COR-L47 (cell line): ENCODE results near the gene ABCA6.

Source experiments
- DNase-seq: peaks from one replicate; lab custom pipeline; 2025; lab: John Stamatoyannopoulos, UW

The ABCA6 gene

DNA sequence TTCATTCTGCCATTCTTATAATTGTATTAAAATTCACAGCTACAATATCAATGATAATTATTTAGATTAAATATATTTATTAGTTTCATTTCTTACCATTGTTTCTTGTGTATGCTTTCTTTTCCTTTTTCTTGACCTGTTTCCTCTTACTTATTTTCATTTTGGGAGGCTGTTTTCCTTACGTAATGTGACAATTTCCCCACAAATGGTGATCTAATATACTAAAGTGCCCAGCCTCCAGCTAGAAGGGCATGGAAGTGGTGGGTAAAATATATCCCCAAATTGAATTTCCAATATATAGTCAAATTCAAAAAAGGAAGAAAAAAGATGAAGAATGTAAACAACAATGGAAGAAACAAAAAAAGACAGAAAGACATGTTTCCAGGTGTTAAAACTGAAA is 1.5 kb upstream of the ABCA6 start:
- no peak for DNase-seq

DNA sequence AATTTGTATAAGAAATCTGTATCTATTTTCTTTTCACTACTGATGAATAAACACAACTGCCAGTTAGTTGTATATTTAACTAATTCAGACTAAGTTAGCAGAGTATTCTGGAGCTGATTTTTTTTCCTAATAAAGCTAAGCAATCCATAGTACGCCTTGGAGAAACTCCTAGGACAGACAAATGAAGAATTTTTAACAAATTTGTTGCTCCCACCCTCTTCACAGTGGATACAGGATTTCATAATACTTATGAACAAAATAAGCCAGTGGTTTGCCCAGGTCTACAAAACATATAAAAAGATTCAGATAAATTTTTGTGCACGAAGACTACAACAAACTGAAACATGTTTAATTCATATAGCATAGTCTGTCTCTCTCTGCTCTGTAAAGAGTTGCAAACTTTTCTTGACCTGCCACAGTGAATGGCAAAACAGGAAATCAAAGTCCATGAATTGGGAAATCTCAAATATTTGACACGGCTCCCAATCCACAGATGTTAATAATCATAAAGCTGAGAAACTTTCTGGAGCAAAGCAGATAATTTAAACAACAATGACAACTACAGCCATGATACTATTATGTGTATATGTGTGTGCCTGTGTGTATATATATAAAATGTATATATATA is 594 bp upstream of the ABCA6 start:
- DNase-seq: no peak

DNA sequence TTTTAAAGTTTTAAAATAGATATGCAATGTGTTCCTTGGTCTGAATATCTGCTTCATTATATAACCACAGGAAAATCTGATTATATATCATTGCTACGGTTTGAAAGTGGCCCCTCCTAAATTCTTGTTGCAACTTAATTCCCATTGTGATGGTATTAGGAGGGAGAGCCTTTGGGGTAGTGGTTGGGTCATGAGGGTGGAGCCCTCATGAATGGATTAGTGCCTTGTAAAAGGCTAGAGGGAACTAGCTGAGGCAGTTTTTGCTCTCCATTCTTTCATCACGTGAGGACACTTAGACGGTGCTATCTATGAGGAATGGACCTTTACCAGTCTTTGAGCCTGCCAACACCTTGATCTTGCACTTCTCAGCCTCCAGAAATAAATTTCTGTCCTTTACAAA is 7.6 kb downstream of the ABCA6 start:
- no peak for DNase-seq

- DNase-seq: no peak
These were observed 10.9 kb downstream of the ABCA6 start for GRCh38 chr17:69130627-69131296.

DNA sequence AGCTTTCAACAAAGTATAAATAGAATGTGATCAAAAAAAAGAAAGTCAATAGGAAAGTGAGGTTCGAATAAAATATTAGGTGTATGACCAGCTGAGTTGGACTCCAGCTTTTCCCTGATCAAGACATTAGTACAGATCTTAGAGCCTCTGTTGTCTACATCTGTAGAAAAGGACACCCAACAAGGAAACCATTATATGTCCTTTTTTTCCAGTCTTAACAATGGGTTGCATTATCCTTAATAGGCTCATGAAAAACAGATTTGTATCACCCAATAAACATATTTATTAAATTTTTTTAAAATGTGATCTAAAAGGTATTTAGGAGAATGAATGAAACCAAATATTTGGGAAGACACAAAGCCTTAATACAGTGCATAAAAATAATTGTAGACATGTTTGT is 18.1 kb downstream of the ABCA6 start:
- DNase-seq: no peak

DNA sequence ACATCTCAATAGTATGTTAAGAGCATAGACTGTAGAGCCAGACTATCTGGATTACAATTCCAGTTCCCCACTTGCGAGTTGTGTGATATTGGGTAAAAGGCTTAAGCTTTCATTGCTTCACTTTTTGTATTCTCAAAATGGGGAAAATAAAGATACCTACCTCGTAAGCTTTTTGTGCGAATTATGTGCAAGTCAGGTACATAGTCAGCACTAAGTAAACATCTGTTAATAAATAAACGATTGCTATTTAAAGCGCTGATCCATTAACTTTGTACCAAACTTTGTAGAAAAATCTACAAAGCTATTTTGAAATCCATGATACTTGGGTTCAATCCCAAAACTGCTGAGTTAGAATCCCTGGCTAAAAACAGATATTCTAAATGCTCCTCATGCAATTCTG is 19.6 kb downstream of the ABCA6 start:
- no peak for DNase-seq

GRCh38 chr17:69117855-69118784 is 23.6 kb downstream of the ABCA6 start:
- DNase-seq: no peak

DNA sequence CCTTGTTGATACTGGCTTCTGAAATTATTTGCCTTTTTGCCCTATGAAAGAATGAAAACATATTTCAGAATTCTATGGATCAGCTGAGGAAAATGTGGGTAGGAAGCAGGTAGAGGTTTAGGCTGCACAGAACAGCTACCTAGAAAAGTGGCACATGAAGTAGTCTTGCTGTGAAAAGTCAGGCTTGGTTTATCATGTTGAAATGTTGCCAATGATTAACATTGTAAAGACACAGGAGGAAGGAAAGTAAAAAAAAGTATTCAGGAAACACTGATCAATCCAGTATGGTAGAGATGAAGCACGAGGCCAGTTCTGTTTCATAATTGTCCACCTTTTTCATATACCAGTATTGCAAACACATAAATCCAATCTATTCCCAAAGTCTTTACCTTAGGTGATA is 29.9 kb downstream of the ABCA6 start:
- no peak for DNase-seq

GRCh38 chr17:69105907-69106730 is 35.6 kb downstream of the ABCA6 start:
- DNase-seq: no peak

DNA sequence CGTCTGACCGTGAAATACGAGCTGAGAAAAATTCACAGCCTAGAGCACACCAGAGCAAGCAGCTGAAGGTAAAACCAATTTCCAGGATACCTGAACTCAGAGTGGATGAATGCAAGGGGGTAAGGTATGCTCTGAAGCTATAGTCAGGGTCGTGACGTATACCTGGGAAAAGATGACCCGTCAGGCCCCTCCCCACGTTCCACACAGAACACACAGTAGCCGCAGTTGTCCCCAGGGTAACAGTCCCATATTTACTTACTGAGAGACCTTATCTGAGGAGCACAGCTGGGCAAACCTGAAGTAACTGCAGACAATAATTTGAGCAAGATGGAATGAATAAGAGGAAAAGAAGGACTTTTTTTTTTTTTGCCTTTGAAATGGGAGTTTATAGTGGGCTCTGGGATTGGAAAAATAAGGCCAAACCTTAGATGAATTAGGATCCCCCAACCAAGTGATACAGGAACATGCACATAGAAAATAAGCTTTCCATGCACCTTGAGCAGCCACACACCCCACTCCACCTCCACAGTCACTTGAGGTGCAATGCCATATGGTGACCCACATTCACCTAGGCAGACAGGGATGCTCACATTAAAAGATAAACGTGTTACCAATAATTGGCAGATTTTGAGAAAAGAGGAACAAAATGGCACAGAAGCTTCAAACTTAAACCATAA is 38.0 kb downstream of the ABCA6 start:
- DNase-seq: no peak

DNA sequence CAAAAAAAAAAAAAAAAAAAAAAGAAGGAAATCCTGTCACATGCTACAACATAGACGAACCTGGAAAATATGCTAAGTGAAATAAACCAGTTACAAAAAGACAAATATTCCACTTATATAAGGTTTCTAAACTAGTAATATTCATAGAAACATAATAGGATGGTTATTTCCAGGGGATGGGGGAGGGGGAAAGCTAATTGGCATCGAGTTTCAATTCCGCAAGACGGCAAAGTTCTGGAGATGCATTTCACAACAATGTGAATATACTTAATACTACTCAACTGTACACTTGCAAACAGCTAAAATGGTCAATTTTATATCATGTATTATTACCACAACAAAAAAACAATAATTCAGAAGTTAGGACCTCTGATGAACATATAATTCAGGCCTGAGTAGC is 43.1 kb downstream of the ABCA6 start:
- DNase-seq: no peak

GRCh38 chr17:69096541-69096940 is 45.2 kb downstream of the ABCA6 start:
- DNase-seq: no peak

DNA sequence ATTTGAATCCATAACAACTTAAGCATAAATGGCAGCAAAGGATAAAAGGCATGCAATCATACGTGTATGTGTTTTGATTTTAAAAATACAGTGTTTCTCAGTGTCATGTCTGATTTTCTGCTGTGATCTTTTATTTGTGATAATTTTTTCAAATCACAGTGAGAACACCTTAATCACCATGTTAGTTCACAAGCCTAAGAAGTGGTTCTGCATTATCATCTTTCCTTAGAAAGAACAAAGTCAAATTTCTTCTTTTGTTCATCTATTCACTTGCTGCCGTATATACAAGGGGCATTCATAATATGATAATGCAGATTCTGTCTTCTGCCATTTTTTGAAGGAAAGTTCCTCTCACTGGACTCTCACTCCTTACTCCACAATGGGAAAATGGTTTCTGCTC is 47.7 kb downstream of the ABCA6 start:
- no peak for DNase-seq

DNA sequence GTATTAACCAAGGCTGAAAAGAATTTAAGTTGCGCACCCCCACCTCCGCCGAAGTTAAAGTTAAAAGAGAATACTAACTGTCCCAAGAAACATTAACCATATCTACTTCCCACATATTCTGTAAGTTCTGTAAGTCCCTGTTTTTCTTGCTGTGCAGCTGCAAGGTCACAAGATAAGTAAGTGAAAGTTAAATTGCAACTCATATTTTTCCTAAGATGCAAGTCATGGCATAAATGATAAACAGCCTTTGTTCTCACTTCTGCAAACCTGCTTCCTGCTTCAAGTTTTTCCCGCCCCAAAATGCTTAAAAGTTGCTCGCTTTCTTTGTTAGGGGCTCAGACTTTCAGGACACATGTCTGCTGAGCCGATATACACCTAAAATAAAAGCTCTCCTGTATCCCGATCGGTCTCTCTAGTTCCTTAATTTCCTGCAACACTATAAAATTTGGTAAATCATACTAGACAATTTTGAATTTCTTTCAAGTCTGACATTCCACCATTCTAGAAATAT is 48.4 kb downstream of the ABCA6 start:
- no peak for DNase-seq

DNA sequence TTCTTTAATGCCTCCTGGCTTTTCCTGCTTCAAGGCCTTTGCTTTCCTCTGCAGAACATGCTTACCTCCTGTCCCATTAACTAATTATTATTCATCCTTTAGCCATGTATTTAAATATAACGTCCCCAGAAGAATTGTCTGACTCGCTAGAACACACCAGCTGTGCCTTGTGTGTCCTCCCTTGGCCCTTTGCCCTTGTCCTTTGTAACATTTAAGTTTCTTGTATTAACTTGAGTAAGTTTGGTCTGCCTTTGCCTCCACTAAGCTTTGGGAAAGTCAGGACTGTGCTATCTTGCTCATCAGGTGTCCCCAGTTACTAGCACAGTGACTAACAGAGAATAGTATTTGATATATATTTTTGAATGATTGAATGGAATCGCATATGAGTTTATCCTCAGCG is 51.3 kb downstream of the ABCA6 start:
- DNase-seq: no peak

- DNase-seq: no peak
These were observed 53.0 kb downstream of the ABCA6 start for GRCh38 chr17:69088643-69089200.

- DNase-seq: no peak
These were observed 55.1 kb downstream of the ABCA6 start for GRCh38 chr17:69086641-69087040.

- no peak for DNase-seq
These were observed 56.8 kb downstream of the ABCA6 start for GRCh38 chr17:69084911-69085310.

GRCh38 chr17:69082696-69083095 is 59.0 kb downstream of the ABCA6 start:
- no peak for DNase-seq

DNA sequence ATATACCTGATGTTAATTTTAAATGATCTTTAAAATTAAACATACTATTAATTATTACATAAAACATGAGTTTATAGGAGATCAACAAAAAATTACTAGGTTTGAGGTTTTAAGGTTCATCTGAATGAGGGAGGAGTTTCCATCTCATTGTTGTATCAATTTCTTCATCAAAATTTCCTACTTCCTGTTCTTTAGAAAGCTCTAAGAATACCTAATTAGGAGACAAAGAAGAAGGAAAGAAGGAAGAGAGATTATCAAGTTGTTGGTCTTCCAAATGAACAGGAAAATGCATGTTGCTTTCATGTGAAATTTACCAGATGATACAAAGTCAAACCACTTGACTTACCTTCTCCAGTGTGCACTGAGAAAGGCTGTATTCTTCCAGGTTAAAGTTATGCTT is 62.8 kb downstream of the ABCA6 start:
- no peak for DNase-seq

- DNase-seq: no peak
These were observed 65.9 kb downstream of the ABCA6 start for GRCh38 chr17:69075823-69076222.
